SK-N-SH (cell line): Measurements from ENCODE around the gene EOGT. TPM values are rescaled to one million over a fixed set of nuclear protein-coding genes. Genes with fewer than 3 reads are reported as not detected.

ENCODE experiments used
- CTCF ChIA-PET: fragments of 300-600, 350-600 bp; formaldehyde crosslinking; extraction: SDS; loops from one replicate; lab custom pipeline; 2021; lab: Yijun Ruan, JAX
- POLR2A ChIA-PET: fragments of 350-600 bp; sonication (Branson Sonifier 250); formaldehyde crosslinking; extraction: SDS; loops from one replicate; lab custom pipeline; 2020; ENCODE audit warnings: antibody characterized with exemption, inconsistent platforms; lab: Yijun Ruan, JAX
- DNase-seq: peaks from one replicate; pipeline ENCODE4 v3.0.0; 2012
- H2AFZ ChIP-seq: fragments of 200-600 bp; sonication (generic); 2 replicates; pipeline ENCODE4 v1.8.1; 2016; ENCODE audit warnings: antibody characterized with exemption, mild to moderate bottlenecking, low read depth
- H3F3A ChIP-seq: fragments of 200-600 bp; sonication (generic); replicated peaks from 2 replicates; pipeline ENCODE3; 2016; ENCODE audit warnings: antibody characterized with exemption, mild to moderate bottlenecking; ENCODE audit not compliant: insufficient read depth
- H3K27ac ChIP-seq, 2 experiments: fragments of 200-500 bp in 1 of 2; fragments of 200-600 bp in 1 of 2; sonication (Bioruptor generic) in 1 of 2; sonication (generic), shearing (Covaris generic) in 1 of 2; 2 replicates each; pipeline versions ENCODE4 v1.5.1 to v1.6.1; 2014 to 2016; ENCODE audit warnings: low read depth in 2 of 2, inconsistent platforms in 1 of 2, low read length in 1 of 2, mild to moderate bottlenecking in 1 of 2, mixed read lengths in 1 of 2
- H3K27me3 ChIP-seq: fragments of 200-600 bp; sonication (generic), shearing (Covaris generic); 2 replicates; pipeline ENCODE4 v1.6.1; 2016; ENCODE audit warnings: mixed run types; ENCODE audit not compliant: insufficient read depth
- H3K36me3 ChIP-seq, 2 experiments: fragments of 200-500 bp in 1 of 2; fragments of 200-600 bp in 1 of 2; sonication (Bioruptor generic) in 1 of 2; sonication (generic) in 1 of 2; replicated peaks in 1 of 2; 2 replicates each; pipeline versions ENCODE3 to v1.5.1; 2014 to 2016; ENCODE audit warnings: low read length in 1 of 2, mild to moderate bottlenecking in 1 of 2; ENCODE audit not compliant: insufficient read depth in 2 of 2, control insufficient read depth in 1 of 2
- H3K4me1 ChIP-seq, 2 experiments: fragments of 200-500 bp in 1 of 2; fragments of 200-600 bp in 1 of 2; sonication (Bioruptor generic) in 1 of 2; sonication (generic), shearing (Covaris generic) in 1 of 2; 2 replicates each; pipeline versions ENCODE4 v1.5.1 to v1.6.1; 2014 to 2016; ENCODE audit warnings: low read depth in 1 of 2, low read length in 1 of 2, mixed run types in 1 of 2; ENCODE audit not compliant: insufficient read depth in 2 of 2, control insufficient read depth in 1 of 2
- H3K4me2 ChIP-seq: fragments of 200-600 bp; sonication (generic), shearing (Covaris generic); 2 replicates; pipeline ENCODE4 v1.6.1; 2017; ENCODE audit warnings: mixed run types
- H3K4me3 ChIP-seq, 2 experiments: fragments of 200-500 bp in 1 of 2; fragments of 200-600 bp in 1 of 2; sonication (Bioruptor generic) in 1 of 2; sonication (generic), shearing (Covaris generic) in 1 of 2; 2 replicates each; pipeline versions ENCODE4 v1.5.1 to v1.8.1; 2014 to 2016; ENCODE audit warnings: low read depth in 2 of 2, inconsistent platforms in 1 of 2, low read length in 1 of 2, mild to moderate bottlenecking in 1 of 2, mixed read lengths in 1 of 2, moderate library complexity in 1 of 2
- H3K79me2 ChIP-seq: fragments of 200-600 bp; sonication (generic); 2 replicates; pipeline ENCODE4 v1.8.1; 2017; ENCODE audit warnings: mild to moderate bottlenecking; ENCODE audit not compliant: insufficient read depth
- H3K9ac ChIP-seq: fragments of 200-600 bp; sonication (generic); 2 replicates; pipeline ENCODE4 v1.6.1; 2017; ENCODE audit warnings: mixed run types
- H3K9me2 ChIP-seq: fragments of 200-600 bp; sonication (generic); 2 replicates; pipeline ENCODE4 v1.6.1; 2017; ENCODE audit warnings: mixed run types
- H3K9me3 ChIP-seq: fragments of 200-600 bp; sonication (generic); 2 replicates; pipeline ENCODE4 v1.6.1; 2017; ENCODE audit warnings: mixed run types, mild to moderate bottlenecking, moderate library complexity
- H4K20me1 ChIP-seq: fragments of 200-600 bp; sonication (generic); 2 replicates; pipeline ENCODE4 v1.6.1; 2017; ENCODE audit warnings: mild to moderate bottlenecking, mixed run types; ENCODE audit not compliant: insufficient read depth
- CHD2 ChIP-seq: fragments of 150-350 bp; IDR thresholded peaks from 2 replicates; pipeline ENCODE4 v1.6.1; 2018; ENCODE audit warnings: low read length; ENCODE audit not compliant: partially characterized antibody
- ELF1 ChIP-seq: IDR thresholded peaks from 2 replicates; pipeline ENCODE4 v1.4.0; 2012
- EP300 ChIP-seq, 2 experiments: IDR thresholded peaks; 2 replicates each; pipeline versions ENCODE4 v1.4.0 to v1.6.1; 2012; ENCODE audit warnings: borderline replicate concordance in 1 of 2, low read depth in 1 of 2, low read length in 1 of 2
- FOSL2 ChIP-seq: IDR thresholded peaks from 2 replicates; pipeline ENCODE4 v1.4.0; 2012; ENCODE audit warnings: low read depth, mild to moderate bottlenecking, moderate library complexity, borderline replicate concordance
- FOXJ3 ChIP-seq: sonication (generic); formaldehyde crosslinking; IDR thresholded peaks from 2 replicates; pipeline ENCODE4 v1.5.1; 2020; ENCODE audit warnings: mild to moderate bottlenecking, missing genetic modification reagents
- GATA2 ChIP-seq: sonication (generic); formaldehyde crosslinking; IDR thresholded peaks from 2 replicates; pipeline ENCODE4 v1.5.0; 2020; ENCODE audit warnings: mild to moderate bottlenecking, missing genetic modification reagents
- JUND ChIP-seq: IDR thresholded peaks from 2 replicates; pipeline ENCODE4 v1.4.0; 2012
- MEF2A ChIP-seq: IDR thresholded peaks from 2 replicates; pipeline ENCODE4 v1.4.0; 2012; ENCODE audit warnings: low read depth, borderline replicate concordance
- MXI1 ChIP-seq: IDR thresholded peaks from 2 replicates; pipeline ENCODE4 v1.6.1; 2012; ENCODE audit warnings: mild to moderate bottlenecking, low read depth, low read length, improper control_type of control experiment
- NFIC ChIP-seq: IDR thresholded peaks from 2 replicates; pipeline ENCODE4 v1.4.0; 2012; ENCODE audit warnings: borderline replicate concordance
- POLR2AphosphoS5 ChIP-seq: IDR thresholded peaks from 2 replicates; pipeline ENCODE4 v1.6.1; 2012; ENCODE audit warnings: low read depth, low read length
- RAD21 ChIP-seq: IDR thresholded peaks from 2 replicates; pipeline ENCODE4 v1.6.1; 2012; ENCODE audit warnings: mild to moderate bottlenecking, low read length
- RCOR1 ChIP-seq: fragments of 150-350 bp; IDR thresholded peaks from 2 replicates; pipeline ENCODE4 v1.6.1; 2017; ENCODE audit warnings: antibody characterized with exemption, low read length
- RXRA ChIP-seq: IDR thresholded peaks from 2 replicates; pipeline ENCODE4 v1.4.0; 2012; ENCODE audit warnings: low read depth, mild to moderate bottlenecking, borderline replicate concordance
- SIN3A ChIP-seq: IDR thresholded peaks from 2 replicates; pipeline ENCODE4 v1.6.1; 2012; ENCODE audit warnings: low read depth, mild to moderate bottlenecking, low read length, moderate library complexity, borderline replicate concordance
- SMC3 ChIP-seq: IDR thresholded peaks from 2 replicates; pipeline ENCODE4 v1.6.1; 2012; ENCODE audit warnings: low read depth, low read length, improper control_type of control experiment
- TAF1 ChIP-seq: IDR thresholded peaks from 2 replicates; pipeline ENCODE4 v1.6.1; 2012; ENCODE audit warnings: low read depth, mild to moderate bottlenecking, low read length, moderate library complexity, borderline replicate concordance
- TCF12 ChIP-seq: IDR thresholded peaks from 2 replicates; pipeline ENCODE4 v1.4.0; 2012
- TEAD4 ChIP-seq: IDR thresholded peaks from 2 replicates; pipeline ENCODE4 v1.4.0; 2012; ENCODE audit warnings: mild to moderate bottlenecking, borderline replicate concordance; ENCODE audit not compliant: insufficient read depth
- YY1 ChIP-seq: IDR thresholded peaks from 2 replicates; pipeline ENCODE4 v1.4.0; 2012; ENCODE audit warnings: low read depth, mild to moderate bottlenecking
- WGBS: methylation state at CpG from one replicate; pipeline ENCODE4 v1.1.6; 2017; ENCODE audit warnings: low lambda C conversion rate; 5-methylcytosine and 5-hydroxymethylcytosine counted together
- polyA plus RNA-seq, 3 experiments: library from polyadenylated mRNA; depleted of rRNA; stranded (reverse); fragments of >200 nt; gene quantifications; 2 replicates each; pipeline ENCODE4 v1.2.3, GENCODE V29; 2012
- TF ChIP-seq, protein P1 (sequence below): fragments of 150-350 bp; IDR thresholded peaks from 2 replicates; pipeline ENCODE4 v1.6.1; 2016; ENCODE audit warnings: mild to moderate bottlenecking, low read depth, low read length
- TF ChIP-seq, protein P2 (sequence below): IDR thresholded peaks from 2 replicates; pipeline ENCODE4; 2012
- TF ChIP-seq, protein P3 (sequence below): IDR thresholded peaks from 2 replicates; pipeline ENCODE4 v1.4.0; 2012; ENCODE audit warnings: low read depth, borderline replicate concordance
- TF ChIP-seq, protein P4 (sequence below): IDR thresholded peaks from 2 replicates; pipeline ENCODE4 v1.4.0; 2012; ENCODE audit warnings: low read depth
- TF ChIP-seq, protein P5 (sequence below): fragments of 200-600 bp; sonication (generic); IDR thresholded peaks from 2 replicates; pipeline ENCODE4 v1.6.1; 2017; ENCODE audit warnings: antibody characterized with exemption, mild to moderate bottlenecking, moderate library complexity
- TF ChIP-seq, protein P6 (sequence below): fragments of 150-350 bp; IDR thresholded peaks from 2 replicates; pipeline ENCODE4 v1.6.1; 2017; ENCODE audit warnings: antibody characterized with exemption, low read length, low read depth, borderline replicate concordance
- TF ChIP-seq, protein P7 (sequence below): IDR thresholded peaks from 2 replicates; pipeline ENCODE4 v1.4.0; 2012; ENCODE audit warnings: low read depth, borderline replicate concordance

The EOGT gene
- polyA plus RNA-seq, 1 of the 3 experiments (the other 2 are of a cell fraction) = 6.0 TPM

DNA sequence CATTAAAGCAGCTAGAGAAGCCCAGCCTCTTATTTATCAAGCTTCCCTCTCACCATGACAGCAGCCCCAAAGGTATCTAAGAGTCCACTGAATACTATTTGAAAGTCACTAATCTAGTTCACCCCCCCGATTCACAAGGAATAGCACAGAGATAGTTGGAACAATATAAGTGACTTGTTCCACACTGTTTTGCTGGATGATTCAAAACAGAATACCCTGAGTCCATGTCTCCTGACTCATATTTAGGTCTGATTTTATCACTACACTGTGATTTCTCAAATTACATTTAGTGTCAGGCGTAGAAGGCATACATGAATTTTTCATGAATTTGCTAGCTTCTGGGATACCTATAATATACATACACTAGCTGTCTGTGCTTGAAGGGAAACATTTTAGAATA lies 18.7 kb upstream of the EOGT start:
- Histone ChIP-seq H3K4me3 (no peak overlapping the region), H3F3A (peaks cover 57% of the 10 kb centered on the region), H4K20me1 (no peaks in the 10 kb centered on the region), H3K27me3 (no peaks in the 10 kb centered on the region), H3K79me2 (peaks cover 44% of the 10 kb centered on the region), H3K4me1 (peaks cover 0 to 20% of the 10 kb centered on the region in 2 experiments), H3K36me3 (peaks cover 74 to 76% of the 10 kb centered on the region in 2 experiments), H3K4me2 (peak overlapping the region; percentile 62), H3K27ac (peak overlapping the region; percentile 65 to 91), H3K9ac (peak overlapping the region; percentile 46; the same call in 1 of the 2 replicates), H3K9me2 (no peaks in the 10 kb centered on the region), H2AFZ (no peak overlapping the region), H3K9me3 (no peaks in the 10 kb centered on the region)
- ChIA-PET CTCF (interaction anchor here (0.9 to 1.2 kb wide), 2 partner anchors 12 kb away, joined by 3 read pairs; no protein-coding TSS in a partner anchor), POLR2A (interaction anchor here (1.0 kb wide), 1 partner anchor 20 kb away, joined by 3 read pairs; the partner anchor contains the start of gene TMF1)
- WGBS = 5% methylated on average over 2 of the region's 2 CpGs
- DNase-seq = peak; percentile 47
- peak; percentile 62; the same call in 1 of the 2 replicates for TF ChIP-seq NFIC
- TF ChIP-seq RCOR1 = peak; percentile 39; the same call in 1 of the 2 replicates
- peak; percentile 91 for TF ChIP-seq JUND
- TF ChIP-seq, protein P1, sequence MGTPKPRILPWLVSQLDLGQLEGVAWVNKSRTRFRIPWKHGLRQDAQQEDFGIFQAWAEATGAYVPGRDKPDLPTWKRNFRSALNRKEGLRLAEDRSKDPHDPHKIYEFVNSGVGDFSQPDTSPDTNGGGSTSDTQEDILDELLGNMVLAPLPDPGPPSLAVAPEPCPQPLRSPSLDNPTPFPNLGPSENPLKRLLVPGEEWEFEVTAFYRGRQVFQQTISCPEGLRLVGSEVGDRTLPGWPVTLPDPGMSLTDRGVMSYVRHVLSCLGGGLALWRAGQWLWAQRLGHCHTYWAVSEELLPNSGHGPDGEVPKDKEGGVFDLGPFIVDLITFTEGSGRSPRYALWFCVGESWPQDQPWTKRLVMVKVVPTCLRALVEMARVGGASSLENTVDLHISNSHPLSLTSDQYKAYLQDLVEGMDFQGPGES = no peak
- TF ChIP-seq RXRA = peak; percentile 58; the same call in 1 of the 2 replicates
- TF ChIP-seq POLR2AphosphoS5 = peak; percentile 82; the same call in 1 of the 2 replicates
- TF ChIP-seq MXI1 = no peak
- TF ChIP-seq TEAD4 = peak; percentile 49; the same call in 1 of the 2 replicates
- TF ChIP-seq CHD2 = peak; percentile 46
- TF ChIP-seq ELF1 = no peak
- TF ChIP-seq, protein P2, sequence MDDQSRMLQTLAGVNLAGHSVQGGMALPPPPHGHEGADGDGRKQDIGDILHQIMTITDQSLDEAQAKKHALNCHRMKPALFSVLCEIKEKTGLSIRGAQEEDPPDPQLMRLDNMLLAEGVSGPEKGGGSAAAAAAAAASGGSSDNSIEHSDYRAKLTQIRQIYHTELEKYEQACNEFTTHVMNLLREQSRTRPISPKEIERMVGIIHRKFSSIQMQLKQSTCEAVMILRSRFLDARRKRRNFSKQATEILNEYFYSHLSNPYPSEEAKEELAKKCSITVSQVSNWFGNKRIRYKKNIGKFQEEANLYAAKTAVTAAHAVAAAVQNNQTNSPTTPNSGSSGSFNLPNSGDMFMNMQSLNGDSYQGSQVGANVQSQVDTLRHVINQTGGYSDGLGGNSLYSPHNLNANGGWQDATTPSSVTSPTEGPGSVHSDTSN = peak; percentile 78
- TF ChIP-seq, protein P3, sequence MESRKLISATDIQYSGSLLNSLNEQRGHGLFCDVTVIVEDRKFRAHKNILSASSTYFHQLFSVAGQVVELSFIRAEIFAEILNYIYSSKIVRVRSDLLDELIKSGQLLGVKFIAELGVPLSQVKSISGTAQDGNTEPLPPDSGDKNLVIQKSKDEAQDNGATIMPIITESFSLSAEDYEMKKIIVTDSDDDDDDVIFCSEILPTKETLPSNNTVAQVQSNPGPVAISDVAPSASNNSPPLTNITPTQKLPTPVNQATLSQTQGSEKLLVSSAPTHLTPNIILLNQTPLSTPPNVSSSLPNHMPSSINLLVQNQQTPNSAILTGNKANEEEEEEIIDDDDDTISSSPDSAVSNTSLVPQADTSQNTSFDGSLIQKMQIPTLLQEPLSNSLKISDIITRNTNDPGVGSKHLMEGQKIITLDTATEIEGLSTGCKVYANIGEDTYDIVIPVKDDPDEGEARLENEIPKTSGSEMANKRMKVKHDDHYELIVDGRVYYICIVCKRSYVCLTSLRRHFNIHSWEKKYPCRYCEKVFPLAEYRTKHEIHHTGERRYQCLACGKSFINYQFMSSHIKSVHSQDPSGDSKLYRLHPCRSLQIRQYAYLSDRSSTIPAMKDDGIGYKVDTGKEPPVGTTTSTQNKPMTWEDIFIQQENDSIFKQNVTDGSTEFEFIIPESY = no peak; the same call in 1 of the 2 replicates
- peak; percentile 82 for TF ChIP-seq GATA2 (CRISPR knock-in tag)
- TF ChIP-seq FOSL2 = peak; percentile 86
- TF ChIP-seq, protein P4, sequence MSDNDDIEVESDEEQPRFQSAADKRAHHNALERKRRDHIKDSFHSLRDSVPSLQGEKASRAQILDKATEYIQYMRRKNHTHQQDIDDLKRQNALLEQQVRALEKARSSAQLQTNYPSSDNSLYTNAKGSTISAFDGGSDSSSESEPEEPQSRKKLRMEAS = peak; percentile 48; the same call in 1 of the 2 replicates
- TF ChIP-seq, protein P5, sequence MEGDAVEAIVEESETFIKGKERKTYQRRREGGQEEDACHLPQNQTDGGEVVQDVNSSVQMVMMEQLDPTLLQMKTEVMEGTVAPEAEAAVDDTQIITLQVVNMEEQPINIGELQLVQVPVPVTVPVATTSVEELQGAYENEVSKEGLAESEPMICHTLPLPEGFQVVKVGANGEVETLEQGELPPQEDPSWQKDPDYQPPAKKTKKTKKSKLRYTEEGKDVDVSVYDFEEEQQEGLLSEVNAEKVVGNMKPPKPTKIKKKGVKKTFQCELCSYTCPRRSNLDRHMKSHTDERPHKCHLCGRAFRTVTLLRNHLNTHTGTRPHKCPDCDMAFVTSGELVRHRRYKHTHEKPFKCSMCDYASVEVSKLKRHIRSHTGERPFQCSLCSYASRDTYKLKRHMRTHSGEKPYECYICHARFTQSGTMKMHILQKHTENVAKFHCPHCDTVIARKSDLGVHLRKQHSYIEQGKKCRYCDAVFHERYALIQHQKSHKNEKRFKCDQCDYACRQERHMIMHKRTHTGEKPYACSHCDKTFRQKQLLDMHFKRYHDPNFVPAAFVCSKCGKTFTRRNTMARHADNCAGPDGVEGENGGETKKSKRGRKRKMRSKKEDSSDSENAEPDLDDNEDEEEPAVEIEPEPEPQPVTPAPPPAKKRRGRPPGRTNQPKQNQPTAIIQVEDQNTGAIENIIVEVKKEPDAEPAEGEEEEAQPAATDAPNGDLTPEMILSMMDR = no peak
- no peak for TF ChIP-seq TAF1
- no peak for TF ChIP-seq YY1
- 0 out of 2 replicates have a peak, but pooled peaks have one; percentile 53 for TF ChIP-seq FOXJ3 (CRISPR knock-in tag)
- no peak for TF ChIP-seq SIN3A
- peak; percentile 71 to 79 for TF ChIP-seq EP300 (IDR thresholded peaks at IDR 0.05; ENCODE audit: borderline replicate concordance in 1 of 2, low read depth in 1 of 2, low read length in 1 of 2)
- peak; percentile 95 for TF ChIP-seq TCF12
- TF ChIP-seq, protein P6, sequence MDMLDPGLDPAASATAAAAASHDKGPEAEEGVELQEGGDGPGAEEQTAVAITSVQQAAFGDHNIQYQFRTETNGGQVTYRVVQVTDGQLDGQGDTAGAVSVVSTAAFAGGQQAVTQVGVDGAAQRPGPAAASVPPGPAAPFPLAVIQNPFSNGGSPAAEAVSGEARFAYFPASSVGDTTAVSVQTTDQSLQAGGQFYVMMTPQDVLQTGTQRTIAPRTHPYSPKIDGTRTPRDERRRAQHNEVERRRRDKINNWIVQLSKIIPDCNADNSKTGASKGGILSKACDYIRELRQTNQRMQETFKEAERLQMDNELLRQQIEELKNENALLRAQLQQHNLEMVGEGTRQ = no peak
- TF ChIP-seq, protein P7, sequence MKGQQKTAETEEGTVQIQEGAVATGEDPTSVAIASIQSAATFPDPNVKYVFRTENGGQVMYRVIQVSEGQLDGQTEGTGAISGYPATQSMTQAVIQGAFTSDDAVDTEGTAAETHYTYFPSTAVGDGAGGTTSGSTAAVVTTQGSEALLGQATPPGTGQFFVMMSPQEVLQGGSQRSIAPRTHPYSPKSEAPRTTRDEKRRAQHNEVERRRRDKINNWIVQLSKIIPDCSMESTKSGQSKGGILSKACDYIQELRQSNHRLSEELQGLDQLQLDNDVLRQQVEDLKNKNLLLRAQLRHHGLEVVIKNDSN = no peak
- no peak for TF ChIP-seq SMC3
- TF ChIP-seq RAD21 = no peak
- no peak for TF ChIP-seq MEF2A
